WTC11 (cell line): ENCODE results near the gene ELFN1.

Source experiments
- CREB1 ChIP-seq: sonication (generic); formaldehyde crosslinking; IDR thresholded peaks from 2 replicates; pipeline ENCODE4 v1.8.0; 2023; ENCODE audit warnings: mild to moderate bottlenecking, missing genetic modification reagents
- GABPB1 ChIP-seq: sonication (generic); formaldehyde crosslinking; IDR thresholded peaks from 2 replicates; pipeline ENCODE4 v1.8.1; 2023; ENCODE audit warnings: mild to moderate bottlenecking, missing genetic modification reagents
- HMGXB4 ChIP-seq: sonication (generic); formaldehyde crosslinking; IDR thresholded peaks from 2 replicates; pipeline ENCODE4 v1.8.1; 2023; ENCODE audit warnings: mild to moderate bottlenecking, moderate library complexity, missing genetic modification reagents
- MLX ChIP-seq: sonication (generic); formaldehyde crosslinking; IDR thresholded peaks from 2 replicates; pipeline ENCODE4 v1.8.1; 2023; ENCODE audit warnings: mild to moderate bottlenecking, missing genetic modification reagents, moderate library complexity
- OVOL2 ChIP-seq: fragments of 250-450 bp; sonication (Bioruptor Pico); IDR thresholded peaks from 2 replicates; pipeline ENCODE4 v1.9.0; 2021; ENCODE audit warnings: mild to moderate bottlenecking, borderline replicate concordance
- PRRX2 ChIP-seq: fragments of 250-450 bp; sonication (Bioruptor Pico); IDR thresholded peaks from 2 replicates; pipeline ENCODE4 v1.8.0; 2021; ENCODE audit warnings: mild to moderate bottlenecking
- SMAD4 ChIP-seq: sonication (generic); formaldehyde crosslinking; IDR thresholded peaks from 2 replicates; pipeline ENCODE4 v1.8.0; 2022; ENCODE audit warnings: mild to moderate bottlenecking, missing genetic modification reagents
- TEAD4 ChIP-seq: sonication (generic); formaldehyde crosslinking; IDR thresholded peaks from 2 replicates; pipeline ENCODE4 v1.8.0; 2022; ENCODE audit warnings: mild to moderate bottlenecking, missing genetic modification reagents
- ZNF121 ChIP-seq: sonication (generic); formaldehyde crosslinking; IDR thresholded peaks from 2 replicates; pipeline ENCODE4 v1.8.0; 2023; ENCODE audit warnings: missing genetic modification reagents
- ZNF232 ChIP-seq: sonication (generic); formaldehyde crosslinking; IDR thresholded peaks from 2 replicates; pipeline ENCODE4 v1.8.0; 2022; ENCODE audit warnings: mild to moderate bottlenecking, missing genetic modification reagents
- ZNF512 ChIP-seq: sonication (generic); formaldehyde crosslinking; IDR thresholded peaks from 2 replicates; pipeline ENCODE4 v1.8.1; 2022; ENCODE audit warnings: missing genetic modification reagents, borderline replicate concordance
- TF ChIP-seq, protein P1 (sequence below): fragments of 200-600 bp; IDR thresholded peaks from 2 replicates; pipeline ENCODE4 v1.8.0; 2022; ENCODE audit warnings: antibody characterized with exemption
- TF ChIP-seq, protein P2 (sequence below): sonication (generic); formaldehyde crosslinking; IDR thresholded peaks from 2 replicates; pipeline ENCODE4 v1.8.1; 2023; ENCODE audit warnings: mild to moderate bottlenecking, missing genetic modification reagents

- TF ChIP-seq CREB1 (CRISPR knock-in tag) = no peak
- TF ChIP-seq, protein P1, sequence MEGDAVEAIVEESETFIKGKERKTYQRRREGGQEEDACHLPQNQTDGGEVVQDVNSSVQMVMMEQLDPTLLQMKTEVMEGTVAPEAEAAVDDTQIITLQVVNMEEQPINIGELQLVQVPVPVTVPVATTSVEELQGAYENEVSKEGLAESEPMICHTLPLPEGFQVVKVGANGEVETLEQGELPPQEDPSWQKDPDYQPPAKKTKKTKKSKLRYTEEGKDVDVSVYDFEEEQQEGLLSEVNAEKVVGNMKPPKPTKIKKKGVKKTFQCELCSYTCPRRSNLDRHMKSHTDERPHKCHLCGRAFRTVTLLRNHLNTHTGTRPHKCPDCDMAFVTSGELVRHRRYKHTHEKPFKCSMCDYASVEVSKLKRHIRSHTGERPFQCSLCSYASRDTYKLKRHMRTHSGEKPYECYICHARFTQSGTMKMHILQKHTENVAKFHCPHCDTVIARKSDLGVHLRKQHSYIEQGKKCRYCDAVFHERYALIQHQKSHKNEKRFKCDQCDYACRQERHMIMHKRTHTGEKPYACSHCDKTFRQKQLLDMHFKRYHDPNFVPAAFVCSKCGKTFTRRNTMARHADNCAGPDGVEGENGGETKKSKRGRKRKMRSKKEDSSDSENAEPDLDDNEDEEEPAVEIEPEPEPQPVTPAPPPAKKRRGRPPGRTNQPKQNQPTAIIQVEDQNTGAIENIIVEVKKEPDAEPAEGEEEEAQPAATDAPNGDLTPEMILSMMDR = no peak
- no peak for TF ChIP-seq OVOL2
- TF ChIP-seq MLX (CRISPR knock-in tag) = no peak
- no peak for TF ChIP-seq GABPB1 (CRISPR knock-in tag)
- no peak for TF ChIP-seq SMAD4
- no peak for TF ChIP-seq PRRX2 (CRISPR knock-in tag)
- TF ChIP-seq, protein P2, sequence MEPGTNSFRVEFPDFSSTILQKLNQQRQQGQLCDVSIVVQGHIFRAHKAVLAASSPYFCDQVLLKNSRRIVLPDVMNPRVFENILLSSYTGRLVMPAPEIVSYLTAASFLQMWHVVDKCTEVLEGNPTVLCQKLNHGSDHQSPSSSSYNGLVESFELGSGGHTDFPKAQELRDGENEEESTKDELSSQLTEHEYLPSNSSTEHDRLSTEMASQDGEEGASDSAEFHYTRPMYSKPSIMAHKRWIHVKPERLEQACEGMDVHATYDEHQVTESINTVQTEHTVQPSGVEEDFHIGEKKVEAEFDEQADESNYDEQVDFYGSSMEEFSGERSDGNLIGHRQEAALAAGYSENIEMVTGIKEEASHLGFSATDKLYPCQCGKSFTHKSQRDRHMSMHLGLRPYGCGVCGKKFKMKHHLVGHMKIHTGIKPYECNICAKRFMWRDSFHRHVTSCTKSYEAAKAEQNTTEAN (CRISPR knock-in tag) = no peak
- no peak for TF ChIP-seq HMGXB4
- TF ChIP-seq TEAD4 = no peak
- no peak for TF ChIP-seq ZNF512
- no peak for TF ChIP-seq ZNF232 (CRISPR knock-in tag)
- TF ChIP-seq ZNF121 = no peak
Observed at GRCh38 chr7:1679966-1680730, 10.1 kb downstream of the ELFN1 start.
